GM19240 (cell line): Measurements from ENCODE around the gene ZSCAN1.

ENCODE experiments used
- DNase-seq: peaks from one replicate; pipeline ENCODE4 v3.0.0; 2011; ENCODE audit warnings: low spot score; ENCODE audit not compliant: insufficient read length

ZSCAN1 gene

GRCh38 chr19:58083021-58083420 lies 49.2 kb downstream of the ZSCAN1 start:
- no peak for DNase-seq

GRCh38 chr19:58084596-58085347 lies 50.9 kb downstream of the ZSCAN1 start:
- DNase-seq = no peak

- no peak for DNase-seq
These were observed 51.6 kb downstream of the ZSCAN1 start for GRCh38 chr19:58085348-58085875.

GRCh38 chr19:58086825-58087710 lies 53.2 kb downstream of the ZSCAN1 start:
- DNase-seq = no peak

- no peak for DNase-seq
These were observed 54.8 kb downstream of the ZSCAN1 start for GRCh38 chr19:58088521-58089052.

- no peak for DNase-seq
These were observed 56.0 kb downstream of the ZSCAN1 start for GRCh38 chr19:58089846-58090245.

GRCh38 chr19:58091251-58091995 lies 57.6 kb downstream of the ZSCAN1 start:
- no peak for DNase-seq

- no peak for DNase-seq
These were observed 59.2 kb downstream of the ZSCAN1 start for GRCh38 chr19:58093071-58093470.

GRCh38 chr19:58095328-58095727 lies 61.5 kb downstream of the ZSCAN1 start:
- no peak for DNase-seq

GRCh38 chr19:58096884-58097283 lies 63.1 kb downstream of the ZSCAN1 start:
- no peak for DNase-seq

GRCh38 chr19:58097349-58097748 lies 63.5 kb downstream of the ZSCAN1 start:
- DNase-seq = no peak

GRCh38 chr19:58097781-58098681 lies 64.2 kb downstream of the ZSCAN1 start, which contains the start of gene ZSCAN18:
Gene ZSCAN18, minus strand, starts transcription at chr19:58098231. Its CDS starts 7,964 bp downstream, at chr19:58090267.
- peak; percentile 73 for DNase-seq

GRCh38 chr19:58098682-58098998 lies 64.8 kb downstream of the ZSCAN1 start:
- DNase-seq = no peak
